HG02798 (cell line): ENCODE data around the gene CRYBG1.

Experiments used
- ATAC-seq: cut with Tn5 transposase; IDR thresholded peaks from one replicate; pipeline ENCODE4 v1.9.1; 2021; ENCODE audit warnings: mild to moderate bottlenecking; ENCODE audit not compliant: unreplicated experiment, poor library complexity

Gene CRYBG1

DNA sequence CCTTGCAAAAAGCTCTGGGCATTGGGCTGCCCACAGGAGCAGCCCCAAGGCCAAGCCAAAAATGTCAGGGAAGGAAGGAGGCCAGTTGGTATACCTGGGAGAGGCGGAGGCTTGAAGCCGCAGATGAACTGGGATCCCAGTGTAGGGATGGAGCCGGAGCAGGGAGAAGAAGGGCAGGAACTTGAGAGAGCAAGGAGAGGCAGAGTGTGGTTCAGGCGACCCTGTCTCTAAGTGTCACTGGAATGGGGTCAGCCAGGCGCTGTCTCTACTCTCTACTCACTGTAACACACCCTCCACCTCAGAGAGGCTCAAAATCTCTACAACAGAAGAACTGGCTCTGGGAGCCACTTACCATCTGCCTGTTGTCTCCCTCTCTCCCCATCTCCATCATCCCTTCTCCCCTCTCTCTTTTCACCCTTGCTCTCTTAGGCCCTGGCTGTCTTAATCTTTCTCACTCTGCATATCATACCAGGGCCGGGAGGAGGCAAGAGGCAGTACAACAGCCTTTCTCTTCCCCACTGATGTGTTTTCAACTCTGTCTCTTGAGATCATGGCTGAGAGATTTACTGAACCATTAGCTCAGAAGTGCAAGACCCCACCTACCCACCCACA lies 93.3 kb downstream of the CRYBG1 start:
- no peak for ATAC-seq

DNA sequence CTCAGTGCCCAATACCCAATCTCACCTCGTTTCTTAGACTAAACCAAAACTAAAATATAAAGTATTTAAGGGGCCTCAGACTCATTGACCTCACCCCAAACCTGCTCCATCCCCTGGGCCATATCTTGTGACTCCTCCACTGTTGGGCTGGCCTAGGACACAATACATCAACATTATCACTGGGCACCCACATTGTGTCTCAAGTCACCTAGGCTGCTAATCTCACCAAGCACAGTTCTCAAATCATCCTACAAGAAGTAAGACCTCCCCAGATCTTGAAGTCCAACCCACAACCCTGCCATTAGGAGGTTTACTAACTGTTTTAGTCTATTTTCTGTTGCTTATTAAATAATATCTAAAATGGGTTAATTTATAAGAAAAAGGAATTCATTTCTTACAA lies 96.2 kb downstream of the CRYBG1 start:
- ATAC-seq: no peak

DNA sequence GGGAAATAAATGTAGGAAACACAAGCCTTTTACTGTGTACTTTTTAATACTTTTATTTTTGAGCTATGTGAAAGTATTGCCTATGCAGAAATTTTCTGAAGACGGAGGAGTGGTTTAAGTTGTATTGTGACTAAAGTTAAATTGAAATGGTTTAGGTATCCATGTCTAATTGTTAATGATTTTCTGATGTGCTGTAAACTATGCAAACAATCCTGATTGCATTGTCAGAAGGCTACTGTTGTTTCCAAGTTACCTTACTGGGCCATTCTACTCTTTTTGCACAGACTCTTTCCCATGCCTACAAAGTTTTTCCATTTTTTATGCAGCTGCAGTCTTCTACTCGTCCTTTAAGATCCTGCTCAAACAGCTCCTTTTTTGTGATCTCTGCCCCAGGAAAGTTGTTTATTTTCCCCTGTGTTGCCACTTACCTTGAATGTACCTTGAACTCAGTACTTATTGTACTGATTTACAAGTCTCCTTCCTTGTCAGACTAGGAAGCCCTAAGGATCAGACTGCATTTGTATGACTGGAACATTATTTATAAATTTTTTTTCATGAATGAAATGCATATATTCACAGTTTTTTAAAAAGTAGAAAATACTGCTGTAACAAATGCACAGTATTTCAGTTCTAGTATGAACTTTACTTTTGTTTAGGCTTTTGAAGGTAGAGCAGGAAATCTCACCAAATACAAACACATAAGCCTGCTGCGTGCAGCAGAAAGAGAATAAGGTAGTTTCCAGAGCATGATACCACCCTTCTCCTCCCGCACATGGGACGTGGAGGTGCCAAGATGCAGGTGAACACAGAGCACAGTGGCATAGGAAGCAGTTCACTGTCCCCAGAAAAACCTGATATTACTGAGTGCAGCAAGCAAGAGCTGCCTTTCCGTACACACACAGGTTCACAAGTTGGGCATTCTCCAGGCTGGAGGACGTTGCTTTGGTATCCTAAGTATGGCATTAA lies 97.8 kb downstream of the CRYBG1 start:
- no peak for ATAC-seq

DNA sequence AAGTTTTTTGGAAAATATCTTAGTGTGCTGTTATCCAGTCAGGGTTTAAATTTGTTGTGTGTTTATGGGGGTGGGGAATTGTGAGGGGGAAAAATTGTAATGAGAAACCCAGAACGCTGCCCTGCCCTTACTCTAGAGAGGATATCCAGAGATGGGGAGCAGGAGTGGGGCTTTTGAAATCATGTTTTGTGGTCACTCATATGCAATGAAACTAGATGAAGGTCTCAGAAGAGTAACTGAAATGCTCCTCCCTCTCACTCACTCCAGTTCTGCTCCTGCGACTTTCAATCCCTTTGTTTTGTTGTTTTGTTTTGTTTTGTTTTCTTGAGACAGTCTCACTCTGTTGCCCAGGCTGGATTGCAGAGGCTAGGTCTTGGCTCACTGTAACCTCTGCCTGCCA lies 100.0 kb downstream of the CRYBG1 start:
- ATAC-seq: no peak

DNA sequence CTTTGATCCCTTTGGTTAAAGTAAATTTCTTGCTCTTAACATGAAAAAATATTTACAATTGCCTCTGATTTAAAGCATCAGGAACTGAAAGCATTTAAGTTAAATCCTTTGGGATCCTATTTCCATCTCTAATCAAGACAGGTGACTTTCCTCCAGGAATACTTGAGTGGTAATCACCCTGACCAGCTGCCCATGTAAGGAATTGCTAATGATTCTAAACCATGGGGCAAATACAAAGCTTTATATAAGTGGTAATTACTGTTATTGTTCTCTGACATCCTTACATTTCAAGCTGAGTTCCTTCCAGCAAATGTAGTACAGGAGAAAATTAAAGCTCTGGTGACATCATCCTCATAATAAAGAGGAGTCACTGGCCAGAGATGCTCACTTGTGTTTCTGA lies 100.6 kb downstream of the CRYBG1 start:
- ATAC-seq: no peak

DNA sequence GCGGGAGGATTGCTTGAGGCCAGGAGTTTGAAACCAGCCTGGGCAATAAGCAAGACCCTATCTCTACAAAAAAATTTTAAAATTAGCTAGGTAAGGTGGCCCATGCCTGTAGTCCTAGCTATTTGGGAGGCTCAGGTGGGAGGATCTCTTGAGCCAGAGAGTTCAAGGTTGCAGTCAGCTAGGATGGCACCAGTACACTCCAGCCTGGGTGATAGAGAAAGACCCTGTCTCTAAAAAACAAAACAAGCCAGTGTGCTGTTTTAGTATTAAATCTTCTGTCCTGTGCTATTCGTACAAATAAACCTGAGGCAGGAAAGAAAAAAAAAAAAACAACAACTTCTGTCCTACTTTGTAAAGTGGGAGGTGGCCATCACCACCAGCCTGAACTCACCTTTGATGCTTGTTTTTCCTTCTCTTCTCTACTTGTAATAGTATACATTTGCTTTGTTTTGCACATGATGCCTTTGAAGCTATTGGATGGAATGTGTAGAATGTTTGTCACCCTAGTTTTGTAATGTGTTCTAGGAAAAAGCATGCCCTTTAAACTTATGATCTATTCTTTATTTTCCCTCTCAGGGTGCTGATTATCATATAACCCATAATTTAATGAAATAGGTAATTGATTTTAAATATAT lies 102.5 kb downstream of the CRYBG1 start:
- ATAC-seq: no peak

DNA sequence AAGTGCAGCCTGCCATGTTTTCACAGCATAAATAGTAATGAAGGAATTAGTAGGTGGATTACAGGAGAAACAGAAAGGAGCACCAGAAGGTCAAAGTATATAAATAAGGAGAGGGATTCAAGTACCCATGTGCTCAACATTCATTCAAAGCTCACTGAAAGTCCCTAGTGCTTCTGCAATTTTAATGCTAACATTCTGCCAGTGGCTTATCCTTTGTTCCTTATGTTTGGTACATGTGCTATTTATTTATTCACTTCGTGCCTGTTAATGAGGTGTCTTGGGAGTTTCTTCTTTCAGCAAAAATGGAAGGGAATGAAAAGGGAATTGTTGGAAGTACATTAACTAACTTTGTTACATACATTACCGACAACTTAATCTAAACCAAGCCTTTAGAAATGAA lies 105.7 kb downstream of the CRYBG1 start:
- ATAC-seq: no peak

DNA sequence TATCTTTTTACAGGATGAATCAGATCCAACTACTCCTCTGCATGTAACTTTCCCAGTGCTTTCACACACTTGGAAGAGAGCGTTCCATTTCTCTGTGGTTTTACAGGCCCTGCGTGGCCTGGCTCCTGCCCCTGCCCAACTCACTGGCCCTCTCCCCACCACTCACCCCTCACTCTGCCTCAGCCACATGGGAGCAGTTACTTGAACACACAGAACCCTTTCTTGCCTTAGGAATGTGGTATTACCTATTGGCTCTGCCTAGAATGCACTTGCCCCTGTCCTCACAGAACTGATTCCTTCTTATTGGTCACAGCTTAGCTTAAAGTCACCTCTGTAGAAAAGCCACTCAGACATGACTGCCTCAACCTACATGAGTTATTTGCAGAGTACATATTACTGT lies 108.4 kb downstream of the CRYBG1 start:
- no peak for ATAC-seq

DNA sequence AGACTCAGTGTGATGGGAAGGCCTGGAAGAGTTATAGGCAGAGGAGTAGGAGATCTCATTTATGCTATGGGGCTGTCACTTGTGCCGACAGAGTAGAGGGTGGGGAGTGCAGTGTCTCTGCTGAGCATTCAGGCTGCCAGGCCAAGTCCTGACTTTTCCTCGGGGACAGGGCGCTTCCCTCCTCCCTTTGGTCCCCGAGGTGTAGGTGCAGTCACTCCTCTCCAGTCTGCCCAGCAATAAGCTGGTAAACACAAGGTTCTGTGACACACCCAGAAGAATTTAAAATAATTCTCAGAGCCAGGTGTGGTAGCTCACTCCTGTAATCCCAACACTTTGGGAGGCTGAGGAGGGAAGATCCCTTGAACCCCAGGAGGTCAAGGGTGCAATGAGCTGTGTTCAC lies 109.4 kb downstream of the CRYBG1 start:
- no peak for ATAC-seq

DNA sequence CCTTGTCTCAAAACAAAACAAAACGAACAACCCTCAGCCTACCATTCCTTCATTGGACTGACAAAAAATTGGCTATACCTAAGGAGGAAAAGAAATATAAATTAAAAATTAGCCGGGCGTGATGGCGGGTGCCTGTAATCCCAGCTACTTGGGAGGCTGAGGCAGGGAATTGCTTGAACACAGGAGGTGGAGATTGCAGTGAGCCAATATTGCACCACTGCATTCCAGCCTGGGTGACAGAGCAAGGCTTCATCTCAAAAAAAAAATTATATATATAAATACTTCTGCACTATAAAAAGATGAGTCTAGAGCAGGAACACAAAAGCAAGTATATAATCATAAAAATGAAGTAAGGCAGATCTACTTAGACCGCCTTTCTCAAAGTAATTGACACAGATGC lies 109.8 kb downstream of the CRYBG1 start:
- no peak for ATAC-seq

DNA sequence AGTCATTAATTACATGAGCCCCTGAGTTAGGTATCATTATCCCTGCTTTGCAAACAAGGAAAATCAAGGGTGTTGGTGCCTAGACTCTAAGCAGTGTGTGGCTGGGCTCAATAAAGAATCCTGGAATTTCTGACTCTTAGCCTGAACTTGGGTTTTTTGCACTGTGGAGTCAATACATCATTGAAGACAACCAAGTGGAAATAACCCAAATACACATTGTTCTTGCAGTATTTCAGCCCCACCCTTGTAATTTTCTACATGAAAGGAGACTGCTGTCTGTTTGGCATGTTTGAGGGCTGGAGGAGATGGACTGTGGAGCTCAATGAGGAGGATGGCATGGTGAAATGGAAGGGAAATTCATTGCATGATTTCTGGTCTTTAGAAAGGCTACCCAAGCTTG lies 110.3 kb downstream of the CRYBG1 start:
- ATAC-seq: no peak

DNA sequence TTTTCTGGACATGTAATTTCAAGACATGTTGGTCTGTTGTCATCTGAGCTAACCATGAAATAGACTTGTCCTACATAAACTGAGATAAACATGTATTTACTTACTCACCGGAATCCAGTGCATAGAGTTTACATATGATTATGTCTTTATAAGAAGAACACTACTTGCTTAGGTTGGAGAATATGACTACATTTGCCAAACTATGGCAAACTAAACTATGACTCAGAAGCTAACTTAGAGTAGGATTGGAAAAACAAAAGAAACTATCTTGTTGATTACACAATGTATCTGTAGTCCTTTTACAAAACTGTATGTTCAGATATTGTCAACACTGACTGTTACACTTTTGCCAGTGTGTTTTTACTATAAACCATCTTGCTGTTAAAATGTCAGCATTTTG lies 113.3 kb downstream of the CRYBG1 start:
- no peak for ATAC-seq

DNA sequence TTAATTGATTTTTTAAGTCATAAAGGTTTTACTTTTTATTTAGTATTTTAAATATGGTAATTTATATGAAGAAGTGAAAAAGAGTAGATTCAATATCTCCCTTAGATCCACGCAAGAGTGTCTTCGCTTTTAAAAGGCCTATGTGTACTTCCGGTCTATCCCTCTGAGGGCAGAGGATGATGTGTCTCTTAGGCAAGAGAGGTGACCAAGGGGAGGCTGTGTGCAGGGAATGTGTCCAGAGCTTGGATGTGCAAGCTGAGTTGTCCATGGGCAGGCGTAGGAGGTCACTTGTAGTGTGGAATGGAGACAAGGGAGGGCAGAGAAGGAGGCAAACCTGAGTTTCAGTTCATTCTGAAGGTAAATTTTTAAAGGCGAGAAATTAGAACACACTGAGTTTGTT lies 113.9 kb downstream of the CRYBG1 start:
- ATAC-seq: no peak

DNA sequence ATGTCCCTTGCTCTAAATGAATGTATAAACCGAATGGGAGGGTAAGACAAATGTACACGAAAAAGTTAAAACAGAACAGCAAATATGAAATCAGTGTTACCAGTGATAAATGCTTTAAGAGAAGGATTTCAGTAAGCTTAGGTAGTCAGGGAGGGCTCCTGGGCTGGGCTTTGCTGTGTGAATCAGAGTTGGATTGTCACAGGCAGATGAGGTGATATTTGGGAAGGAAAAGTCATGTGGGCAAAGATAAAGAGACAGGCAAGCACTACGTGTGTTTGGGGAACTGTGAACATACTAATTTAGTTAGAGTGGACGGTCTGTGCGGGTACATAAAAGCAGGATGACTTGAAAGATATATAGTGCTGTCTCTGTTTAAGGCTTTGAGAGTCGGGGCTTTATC lies 114.8 kb downstream of the CRYBG1 start:
- ATAC-seq: no peak

DNA sequence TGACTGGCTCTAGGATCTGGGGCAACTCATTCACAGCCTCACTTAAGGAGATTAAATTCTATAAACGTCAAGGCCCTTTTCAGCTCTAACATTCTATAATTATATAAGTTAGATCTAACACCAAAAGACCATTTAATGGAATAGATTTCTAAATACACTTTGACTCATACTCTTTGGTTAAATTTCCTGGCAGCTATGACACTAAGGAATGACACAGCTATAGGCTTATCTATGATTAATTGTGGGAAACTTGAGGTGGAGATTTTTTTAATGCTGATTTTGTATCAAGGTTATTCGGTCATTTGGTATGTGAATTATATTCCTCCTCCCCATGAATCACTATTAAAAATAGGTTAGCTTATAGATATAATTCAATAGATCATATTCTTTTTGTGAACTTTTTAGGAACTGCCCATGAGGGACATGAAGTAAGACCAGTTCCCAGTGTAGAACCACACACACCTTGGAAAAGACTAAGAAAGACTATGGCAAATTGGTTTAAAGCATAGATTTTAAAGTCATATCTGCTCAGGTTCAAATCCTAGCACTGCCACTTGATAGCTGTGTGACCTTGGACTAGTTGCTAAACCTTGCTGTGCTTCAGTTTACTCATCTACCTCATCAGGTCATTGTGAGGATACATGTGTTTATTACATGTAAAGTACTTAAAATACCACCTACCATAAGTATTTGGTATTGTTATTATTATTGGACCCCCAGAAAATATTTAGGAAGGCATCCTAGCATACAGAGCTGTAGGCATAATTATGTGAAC lies 116.0 kb downstream of the CRYBG1 start:
- ATAC-seq: no peak

DNA sequence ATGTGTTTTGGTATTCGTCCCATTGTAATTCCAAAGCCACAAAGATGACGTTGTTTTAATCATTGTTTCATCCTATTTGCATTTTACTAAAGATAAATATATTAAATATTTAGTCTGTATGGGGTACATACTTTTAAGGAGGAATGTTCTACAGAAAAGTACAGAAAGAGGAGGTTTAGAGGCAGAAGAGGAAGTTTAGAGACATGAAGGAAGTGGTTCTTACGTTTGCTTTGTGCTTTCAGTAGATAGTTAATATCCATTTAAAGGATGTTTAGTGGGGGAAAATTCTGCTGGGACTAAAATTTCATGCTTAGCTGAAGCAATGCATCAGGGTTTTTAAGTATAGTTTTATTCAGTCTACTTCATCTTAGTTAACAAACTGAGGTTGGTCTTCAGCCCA lies 116.6 kb downstream of the CRYBG1 start:
- ATAC-seq: no peak

DNA sequence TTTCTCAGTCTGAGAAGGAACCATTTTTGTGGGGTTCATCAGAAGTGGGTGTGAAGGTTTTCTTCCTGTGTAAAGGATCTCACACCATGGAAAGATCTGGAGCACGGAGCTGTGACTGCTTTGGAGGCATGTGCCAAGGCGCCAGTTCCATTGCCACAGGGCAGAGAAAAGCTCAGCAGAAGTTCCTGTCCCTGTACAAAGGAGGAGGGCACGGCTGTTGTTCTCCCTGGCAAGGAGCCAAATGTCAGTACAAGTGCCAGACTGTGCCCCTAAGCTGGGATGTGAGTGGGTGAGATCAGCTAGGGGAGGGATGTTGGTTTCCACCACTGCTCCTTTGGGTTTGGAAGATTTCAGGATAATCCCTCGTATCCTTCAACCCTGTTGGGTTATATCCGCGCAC lies 117.3 kb downstream of the CRYBG1 start:
- no peak for ATAC-seq

DNA sequence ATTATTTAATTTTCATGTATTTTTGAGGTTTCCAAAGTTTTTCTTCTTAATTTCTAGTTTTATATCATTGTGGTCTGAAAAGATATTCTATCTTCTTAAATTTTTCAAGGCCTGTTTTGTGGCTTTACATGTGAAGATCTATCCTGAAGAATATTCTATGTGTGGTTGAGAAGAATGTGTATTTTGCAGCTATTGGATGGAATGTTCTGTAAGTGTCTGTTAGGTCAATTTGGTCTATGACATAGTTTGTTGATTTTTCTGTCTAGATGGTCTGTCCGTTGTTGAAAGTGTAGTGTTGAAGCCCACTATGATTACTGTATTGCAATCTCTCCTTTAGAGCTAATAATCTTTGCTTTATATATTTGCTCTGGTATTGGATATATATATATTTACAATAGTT lies 125.7 kb downstream of the CRYBG1 start:
- no peak for ATAC-seq

DNA sequence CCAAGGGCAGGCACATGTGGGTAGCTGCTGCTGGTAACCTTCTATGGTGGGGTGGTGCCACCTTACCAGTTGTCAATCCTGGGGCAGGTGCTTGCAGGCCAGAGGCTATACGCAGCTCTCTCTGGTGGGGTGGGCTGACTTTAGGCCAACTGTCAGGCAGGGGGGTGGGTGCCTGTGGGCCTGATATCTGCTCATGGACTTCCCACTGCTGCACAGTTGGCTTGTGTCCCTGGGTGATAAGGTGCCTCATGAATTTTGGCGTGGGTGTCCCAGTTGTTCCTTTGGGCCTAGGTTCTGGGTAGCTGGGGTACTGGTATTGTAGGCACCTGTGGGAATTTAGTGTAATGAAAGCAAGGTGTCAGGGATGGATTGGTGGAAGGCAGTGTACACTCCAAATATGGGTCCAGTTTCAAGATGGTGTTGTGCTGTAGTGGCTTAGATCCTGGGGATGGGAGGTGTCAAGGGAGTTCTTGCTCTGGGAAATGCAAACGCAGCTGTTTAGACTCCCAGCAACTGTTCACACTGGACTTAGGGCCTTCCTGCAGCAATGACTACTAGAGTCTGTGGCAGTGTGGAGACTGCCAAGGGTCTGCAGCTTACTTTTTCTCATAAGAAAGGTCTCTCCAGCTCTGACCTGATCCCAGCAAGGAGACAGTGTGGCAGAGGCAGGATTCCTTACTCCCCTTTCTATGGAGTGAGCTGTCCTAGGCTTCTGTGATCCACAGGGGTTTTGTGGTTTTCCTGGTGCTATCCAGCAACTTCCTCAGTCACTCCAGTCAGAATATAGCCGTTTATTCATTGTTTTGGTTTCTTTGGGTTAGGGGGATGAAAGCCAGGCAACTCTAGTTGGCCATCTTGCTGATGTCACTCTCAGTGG lies 128.2 kb downstream of the CRYBG1 start:
- ATAC-seq: no peak

DNA sequence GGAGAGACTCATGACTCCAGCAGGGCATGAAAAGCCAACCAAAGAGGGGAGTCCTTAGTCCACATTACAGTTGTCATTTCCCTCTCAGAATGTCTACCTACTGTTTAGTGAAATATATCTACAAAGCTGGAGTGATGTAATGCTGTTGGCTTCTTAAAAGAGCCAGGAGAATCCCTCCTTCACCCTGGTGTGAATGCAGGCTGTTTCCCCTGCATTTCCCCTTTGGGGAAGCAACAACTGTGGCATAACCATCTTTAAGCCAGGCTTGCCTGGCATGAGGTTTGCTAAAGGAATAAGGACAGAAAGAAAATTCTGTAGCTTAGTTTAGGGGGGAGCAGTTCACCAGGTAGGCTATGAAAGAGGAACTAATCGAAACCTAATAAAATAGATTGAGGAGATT lies 129.5 kb downstream of the CRYBG1 start:
- ATAC-seq: no peak
